GM18907 (cell line): ENCODE results near the gene MARCHF3.

ENCODE experiments used
- ATAC-seq: cut with Tn5 transposase; IDR thresholded peaks from one replicate; pipeline ENCODE4 v1.9.1; 2021; ENCODE audit warnings: mild to moderate bottlenecking, moderate library complexity; ENCODE audit not compliant: unreplicated experiment

The MARCHF3 gene

DNA sequence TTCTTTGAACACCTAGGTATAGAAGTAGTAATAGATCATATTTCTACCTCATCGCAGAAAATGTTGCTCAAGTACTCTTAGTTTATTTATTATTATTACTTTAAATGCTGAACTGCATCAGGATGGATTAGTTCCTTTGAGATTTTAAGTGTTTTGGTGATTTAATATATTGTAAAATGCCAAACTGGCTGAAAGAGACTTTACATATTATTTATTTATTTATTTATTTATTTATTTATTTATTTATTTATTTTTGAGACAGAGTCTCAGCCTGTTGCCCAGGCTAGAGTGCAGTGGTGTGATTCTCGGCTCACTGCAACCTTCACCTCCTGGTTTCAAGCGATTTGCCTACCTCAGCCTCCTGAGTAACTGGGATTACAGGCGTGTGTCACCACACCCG, 211.1 kb downstream of the MARCHF3 start:
- ATAC-seq = no peak

DNA sequence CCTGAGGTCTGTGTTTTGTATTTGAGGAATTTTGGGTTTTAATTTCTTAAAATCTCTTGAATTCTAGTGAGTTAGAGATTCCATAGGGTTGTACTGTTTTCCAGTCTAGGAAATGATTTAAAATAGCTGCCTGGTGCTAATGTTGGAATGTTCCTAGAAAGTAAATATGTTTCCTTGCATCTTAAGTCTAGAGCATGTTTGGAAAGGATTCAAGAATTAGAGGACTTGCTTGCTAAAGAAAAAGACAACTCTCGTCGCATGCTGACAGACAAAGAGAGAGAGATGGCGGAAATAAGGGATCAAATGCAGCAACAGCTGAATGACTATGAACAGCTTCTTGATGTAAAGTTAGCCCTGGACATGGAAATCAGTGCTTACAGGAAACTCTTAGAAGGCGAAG, 211.6 kb downstream of the MARCHF3 start:
- ATAC-seq = no peak
